IMR-90 (cell line): ENCODE measurements around the gene HSP90AA1. TPM values are rescaled to one million over a fixed set of nuclear protein-coding genes. Genes with fewer than 3 reads are reported as not detected.

Source experiments
- microRNA-seq, 2 experiments: library from miRNA; stranded (forward) in 1 of 2; unstranded in 1 of 2; fragments of 10-50 nt in 1 of 2; fragments of <30 nt in 1 of 2; gene quantifications in 1 of 2; microRNA quantifications in 1 of 2; one replicate each; pipeline versions ENCODE3 to v1.1.0; 2013 to 2020; ENCODE audit not compliant: insufficient read depth in 1 of 2, insufficient read length in 1 of 2, unreplicated experiment in 1 of 2
- polyA plus RNA-seq, 3 experiments: library from polyadenylated mRNA; depleted of rRNA; stranded (reverse); fragments of >200 nt; gene quantifications; 2 replicates each; pipeline ENCODE4 v1.2.3, GENCODE V29; 2012; ENCODE audit warnings: low replicate concordance in 1 of 3
- small RNA-seq, 5 experiments: library from RNA; depleted of rRNA; stranded (forward); fragments of <200 nt; gene quantifications; one replicate each; pipeline ENCODE3, GENCODE V24; 2012
- total RNA-seq: library from RNA; depleted of rRNA; stranded (reverse); fragments of >200 nt; gene quantifications from 2 replicates; pipeline ENCODE4 v1.2.3, GENCODE V29; 2012; rRNA removed

The HSP90AA1 gene
- total and polyA plus RNA-seq, 2 of the 4 experiments (the other 2 are of a cell fraction): 535 to 578 TPM

Small RNA genes lying within 50 kb of the gene (microRNA-seq; reads per million reads assigned to microRNA genes)
- not detected for gene RN7SL472P (ENCODE audit: insufficient read depth, insufficient read length)

Small RNA genes lying within 50 kb of the gene (small RNA-seq; reads per million reads assigned to genes)
- 0 to 0.18 (median 0) reads per million in 5 experiments for gene RN7SL472P

Other genes starting within 250 kb of the HSP90AA1 start
- 612 and 670 TPM in 2 replicates for gene DYNC1H1, start 122.5 kb downstream of the HSP90AA1 start, total RNA-seq
- gene DYNC1H1, start 122.5 kb downstream of the HSP90AA1 start, polyA plus RNA-seq (2012; rRNA removed): 221 and 240 TPM in 2 replicates
- 27.4 and 28.1 TPM in 2 replicates for gene WDR20, start 52.9 kb upstream of the HSP90AA1 start, total RNA-seq
- gene WDR20, start 52.9 kb upstream of the HSP90AA1 start, polyA plus RNA-seq (2012; rRNA removed): 18.7 and 20.3 TPM in 2 replicates
- gene MOK, start 218.1 kb upstream of the HSP90AA1 start, total RNA-seq: 16.8 and 24.4 TPM in 2 replicates
- 48.1 and 48.5 TPM in 2 replicates for gene MOK, start 218.1 kb upstream of the HSP90AA1 start, polyA plus RNA-seq (2012; rRNA removed)
- gene ZNF839, start 232.7 kb upstream of the HSP90AA1 start, total RNA-seq: 5.7 and 6.4 TPM in 2 replicates
- gene ZNF839, start 232.7 kb upstream of the HSP90AA1 start, polyA plus RNA-seq (2012; rRNA removed): 9.8 and 10.7 TPM in 2 replicates